Measurements from ENCODE around the gene PPIL6. TPM values are rescaled to one million over a fixed set of nuclear protein-coding genes. Genes with fewer than 3 reads are reported as not detected.

The PPIL6 gene
- total and polyA plus RNA-seq, 2 donors (not counting 1 experiment from before 2014, with no cell fraction given) = 0.85 to 1.8 TPM

- Mint-ChIP-seq H3K27ac (no peak overlapping the region), H3K4me3 (no peak overlapping the region), H3K4me1 (peaks cover 28% of the 10 kb centered on the region), H3K9me3 (ENCODE audit: insufficient read depth) (no peaks in the 10 kb centered on the region), H3K27me3 (no peaks in the 10 kb centered on the region)
- Histone ChIP-seq H3K27me3 (replicated peaks in 1 of 4; ENCODE audit: control extremely low read depth in 1 of 4, control insufficient read depth in 3 of 4, insufficient read depth in 4 of 4, low read length in 3 of 4) (no peaks in the 10 kb centered on the region), H3K36me3 (replicated peaks in 1 of 2; ENCODE audit: control extremely low read depth in 1 of 2, control insufficient read depth in 1 of 2, extremely low read depth in 1 of 2, insufficient read depth in 2 of 2, low read length in 1 of 2) (peaks cover 4 to 63% of the 10 kb centered on the region in 2 experiments), H3K4me3 (ENCODE audit: control extremely low read depth in 1 of 5, extremely low read depth in 1 of 5, insufficient read depth in 1 of 5, low read depth in 2 of 5, low read length in 4 of 5) (no peak overlapping the region), H3K4me1 (ENCODE audit: control insufficient read depth in 2 of 2, insufficient read depth in 2 of 2, low read length in 2 of 2) (peaks cover 3 to 7% of the 10 kb centered on the region in 2 donors), H3K27ac (ENCODE audit: low read length in 2 of 2) (no peak overlapping the region), H3K4me2 (replicated peaks; ENCODE audit: low read depth, low read length, poor library complexity, severe bottlenecking) (no peak overlapping the region), H4K20me1 (ENCODE audit: control insufficient read depth, insufficient read depth, low read length, poor library complexity, severe bottlenecking) (peaks cover 57% of the 10 kb centered on the region), H2AFZ (ENCODE audit: insufficient read depth, low read depth, low read length, poor library complexity, severe bottlenecking) (no peak overlapping the region), H3K9ac (ENCODE audit: low read length) (no peak overlapping the region), H3K79me2 (ENCODE audit: control insufficient read depth, insufficient read depth, low read length) (peaks cover 27% of the 10 kb centered on the region), H3K9me3 (ENCODE audit: control extremely low read depth in 1 of 3, control insufficient read depth in 2 of 3, insufficient read depth in 1 of 3, low read length in 2 of 3) (peaks cover 3 to 14% (median 3%) of the 10 kb centered on the region in 3 donors)
- ATAC-seq (ENCODE audit: low read depth) (no peak), DNase-seq (no peak)
- ChIA-PET POLR2A (interaction anchor here (0.6 kb wide), 1 partner anchor 1047 kb away, joined by 4 read pairs; no protein-coding TSS in a partner anchor), CTCF (interaction anchor here (0.6 to 1.4 kb wide), 2 partner anchors 22 to 1033 kb away, joined by 4 to 5 read pairs; partner anchors contain the start of gene CD164)
- intact Hi-C loops (cut with micrococcal nuclease) = no loop called here
- TF ChIP-seq EZH2 (IDR thresholded peaks at IDR 0.05; ENCODE audit: borderline replicate concordance, insufficient read depth, low read depth, low read length, poor library complexity, severe bottlenecking) = no peak
- TF ChIP-seq CTCF (IDR thresholded peaks at IDR 0.05) = no peak
Observed at GRCh38 chr6:109360791-109361190, 79.6 kb downstream of the PPIL6 start.

GRCh38 chr6:109360281-109360680 lies 80.1 kb downstream of the PPIL6 start:
- H3K4me1 Mint-ChIP-seq = peaks cover 28% of the 10 kb centered on the region

More at GRCh38 chr6:109360281-109360680, 80.1 kb downstream of the PPIL6 start:
- H3K9me3 ChIP-seq (ENCODE audit: control extremely low read depth in 1 of 3, control insufficient read depth in 2 of 3, insufficient read depth in 1 of 3, low read length in 2 of 3) = peaks cover 3 to 15% (median 4%) of the 10 kb centered on the region in 3 donors
- peaks cover 57% of the 10 kb centered on the region for H4K20me1 ChIP-seq (ENCODE audit: control insufficient read depth, insufficient read depth, low read length, poor library complexity, severe bottlenecking)
- no peak overlapping the region for H3K9ac ChIP-seq (ENCODE audit: low read length)
- Mint-ChIP-seq H3K9me3 (ENCODE audit: insufficient read depth) (no peaks in the 10 kb centered on the region), H3K4me3 (no peak overlapping the region), H3K27me3 (no peaks in the 10 kb centered on the region), H3K27ac (peak overlapping the region; percentile 29)
- peaks cover 4 to 61% of the 10 kb centered on the region in 2 experiments for H3K36me3 ChIP-seq (replicated peaks in 1 of 2; ENCODE audit: control extremely low read depth in 1 of 2, control insufficient read depth in 1 of 2, extremely low read depth in 1 of 2, insufficient read depth in 2 of 2, low read length in 1 of 2)
- ATAC-seq (ENCODE audit: low read depth) = no peak
- H3K27ac ChIP-seq (ENCODE audit: low read length in 2 of 2) = no peak overlapping the region
- ChIA-PET POLR2A (interaction anchor here (0.6 kb wide), 1 partner anchor 1046 kb away, joined by 4 read pairs; no protein-coding TSS in a partner anchor), CTCF (interaction anchor here (0.5 to 1.4 kb wide), 2 partner anchors 22 to 457 kb away, joined by 3 to 5 read pairs; partner anchors contain the start of gene CD164)
- TF ChIP-seq CTCF (IDR thresholded peaks at IDR 0.05) = no peak
- no peak for TF ChIP-seq EZH2 (IDR thresholded peaks at IDR 0.05; ENCODE audit: borderline replicate concordance, insufficient read depth, low read depth, low read length, poor library complexity, severe bottlenecking)
- intact Hi-C loops (cut with micrococcal nuclease) = no loop called here
- no peak overlapping the region for H3K4me3 ChIP-seq (ENCODE audit: control extremely low read depth in 1 of 5, extremely low read depth in 1 of 5, insufficient read depth in 1 of 5, low read depth in 2 of 5, low read length in 4 of 5)
- H3K4me2 ChIP-seq (replicated peaks; ENCODE audit: low read depth, low read length, poor library complexity, severe bottlenecking) = no peak overlapping the region
- WGBS (ENCODE audit: insufficient coverage) = 80% methylated on average over 1 of the region's 1 CpG
- no peak overlapping the region for H2AFZ ChIP-seq (ENCODE audit: insufficient read depth, low read depth, low read length, poor library complexity, severe bottlenecking)
- no peaks in the 10 kb centered on the region for H3K27me3 ChIP-seq (replicated peaks in 1 of 4; ENCODE audit: control extremely low read depth in 1 of 4, control insufficient read depth in 3 of 4, insufficient read depth in 4 of 4, low read length in 3 of 4)
- H3K79me2 ChIP-seq (ENCODE audit: control insufficient read depth, insufficient read depth, low read length) = peaks cover 27% of the 10 kb centered on the region
- H3K4me1 ChIP-seq (ENCODE audit: control insufficient read depth in 2 of 2, insufficient read depth in 2 of 2, low read length in 2 of 2) = peaks cover 3 to 7% of the 10 kb centered on the region in 2 donors
- no peak for DNase-seq
